A549 (cell line): ENCODE data around the gene LRCH1. TPM values are rescaled to one million over a fixed set of nuclear protein-coding genes. Genes with fewer than 3 reads are reported as not detected.

Experiments
- ATAC-seq, 2 experiments: fragments of 200-7000 bp in 1 of 2; fragments of >200 bp in 1 of 2; cut with Nextera tagmentation in 1 of 2; cut with Tn5 transposase in 1 of 2; 3 replicates each; pipeline versions ENCODE4 v1.8.0 to v1.9.1; 2018 to 2020; ENCODE audit warnings: mild to moderate bottlenecking in 1 of 2, moderate library complexity in 1 of 2
- CTCF ChIA-PET: fragments of 300-600 bp; sonication (Branson Sonifier 250); formaldehyde crosslinking; extraction: SDS; loops from one replicate; lab custom pipeline; 2021; ENCODE audit warnings: antibody characterized with exemption, inconsistent platforms; lab: Yijun Ruan, JAX
- POLR2A ChIA-PET: fragments of 350-600 bp; formaldehyde crosslinking; extraction: SDS; loops from one replicate; lab custom pipeline; 2021; ENCODE audit warnings: antibody characterized with exemption, inconsistent platforms; lab: Yijun Ruan, JAX
- DNase-seq, 2 experiments: peaks; one replicate each; pipeline versions ENCODE4 v3.0.0 to v3.0.0-alpha.2; 2011 to 2016; ENCODE audit warnings: low read depth in 1 of 2, low spot score in 1 of 2
- FAIRE-seq: peaks from 2 replicates; lab custom pipeline; 2011; peaks lifted over from hg19 to GRCh38; lab: Jason Lieb, UNC
- H3K27ac ChIP-seq, 2 experiments: fragments of >200 bp; sonication (Bioruptor Twin); formaldehyde crosslinking; 3 replicates each; pipeline ENCODE4 v1.5.1; 2016 to 2017
- H3K4me1 ChIP-seq: fragments of >200 bp; sonication (Bioruptor Twin); formaldehyde crosslinking; 3 replicates; pipeline ENCODE4 v1.6.1; 2016
- H3K4me2 ChIP-seq: fragments of >200 bp; sonication (Bioruptor Twin); formaldehyde crosslinking; 3 replicates; pipeline ENCODE4 v1.6.1; 2016
- H3K4me3 ChIP-seq: fragments of >200 bp; sonication (Bioruptor Twin); formaldehyde crosslinking; 3 replicates; pipeline ENCODE4 v1.5.1; 2016
- H3K9me3 ChIP-seq: fragments of >200 bp; sonication (Bioruptor Twin); formaldehyde crosslinking; 3 replicates; pipeline ENCODE4 v1.6.1; 2016
- ATOH8 ChIP-seq: fragments of 250-450 bp; sonication (Bioruptor Pico); IDR thresholded peaks from 2 replicates; pipeline ENCODE4 v1.5.0; 2020; ENCODE audit warnings: low read depth, mild to moderate bottlenecking, moderate library complexity
- BHLHE40 ChIP-seq: IDR thresholded peaks from 2 replicates; pipeline ENCODE4 v1.6.1; 2012; ENCODE audit warnings: low read depth, low read length, inconsistent platforms
- CBX2 ChIP-seq: fragments of 200-600 bp; sonication (generic); IDR thresholded peaks from 2 replicates; pipeline ENCODE4 v1.6.1; 2016; ENCODE audit warnings: low read depth, mild to moderate bottlenecking, borderline replicate concordance
- CBX8 ChIP-seq: fragments of 200-600 bp; sonication (generic); IDR thresholded peaks from 2 replicates; pipeline ENCODE4 v1.6.1; 2016
- CEBPB ChIP-seq, 2 experiments: fragments of >200 bp in 1 of 2; sonication (Bioruptor Twin) in 1 of 2; formaldehyde crosslinking in 1 of 2; IDR thresholded peaks; 2 replicates each; pipeline ENCODE4 v1.6.1; 2012 to 2016
- CHD2 ChIP-seq: fragments of 150-350 bp; IDR thresholded peaks from 2 replicates; pipeline ENCODE4 v1.6.1; 2014; ENCODE audit warnings: low read length; ENCODE audit not compliant: partially characterized antibody
- CHD4 ChIP-seq: fragments of 200-600 bp; sonication (generic); IDR thresholded peaks from 2 replicates; pipeline ENCODE4 v1.6.1; 2016; ENCODE audit warnings: antibody characterized with exemption, mild to moderate bottlenecking, borderline replicate concordance
- EHF ChIP-seq: fragments of 250-450 bp; sonication (Bioruptor Pico); IDR thresholded peaks from 2 replicates; pipeline ENCODE4 v1.5.0; 2020; ENCODE audit warnings: mild to moderate bottlenecking
- EHMT2 ChIP-seq: fragments of 200-600 bp; sonication (generic); IDR thresholded peaks from 2 replicates; pipeline ENCODE4 v1.6.1; 2016; ENCODE audit warnings: antibody characterized with exemption, low read depth, mild to moderate bottlenecking, moderate library complexity
- EP300 ChIP-seq, 2 experiments: fragments of >200 bp; sonication (Bioruptor Twin); formaldehyde crosslinking; IDR thresholded peaks; 2 replicates in 1 of 2; 3 replicates in 1 of 2; pipeline ENCODE4 v1.6.1; 2016 to 2017
- FOSB ChIP-seq: fragments of 250-450 bp; sonication (Bioruptor Pico); IDR thresholded peaks from 2 replicates; pipeline ENCODE4 v1.5.0; 2020; ENCODE audit warnings: mild to moderate bottlenecking, moderate library complexity
- FOSL2 ChIP-seq, 2 experiments: fragments of 450-650 bp in 1 of 2; fragments of >200 bp in 1 of 2; sonication (Bioruptor Twin) in 1 of 2; formaldehyde crosslinking; IDR thresholded peaks; 2 replicates each; pipeline versions ENCODE4 v1.5.0 to v1.6.1; 2016 to 2020; ENCODE audit warnings: mild to moderate bottlenecking in 1 of 2, moderate library complexity in 1 of 2
- GATA3 ChIP-seq: IDR thresholded peaks from 2 replicates; pipeline ENCODE4 v1.6.1; 2012; ENCODE audit warnings: borderline replicate concordance
- HEYL ChIP-seq: fragments of 250-450 bp; sonication (Bioruptor Pico); IDR thresholded peaks from 2 replicates; pipeline ENCODE4 v1.8.0; 2021; ENCODE audit warnings: mild to moderate bottlenecking, moderate library complexity
- HOXB13 ChIP-seq: fragments of 250-450 bp; sonication (Bioruptor Pico); IDR thresholded peaks from 2 replicates; pipeline ENCODE4 v1.5.0; 2020; ENCODE audit warnings: low read depth, mild to moderate bottlenecking, moderate library complexity
- HOXB5 ChIP-seq: fragments of 250-450 bp; sonication (Bioruptor Pico); IDR thresholded peaks from 2 replicates; pipeline ENCODE4 v1.5.0; 2020; ENCODE audit warnings: mild to moderate bottlenecking, moderate library complexity
- KDM1A ChIP-seq: fragments of 200-600 bp; sonication (generic); IDR thresholded peaks from 2 replicates; pipeline ENCODE4 v1.6.1; 2016; ENCODE audit warnings: low read depth, mild to moderate bottlenecking
- POLR2A ChIP-seq: IDR thresholded peaks from 2 replicates; pipeline ENCODE4 v1.6.1; 2012; ENCODE audit warnings: mild to moderate bottlenecking, low read length
- RARB ChIP-seq: fragments of 250-450 bp; sonication (Bioruptor Pico); IDR thresholded peaks from 2 replicates; pipeline ENCODE4 v1.8.0; 2021; ENCODE audit warnings: mild to moderate bottlenecking, moderate library complexity
- REST ChIP-seq: fragments of 200-600 bp; sonication (generic); IDR thresholded peaks from 2 replicates; pipeline ENCODE4 v1.6.1; 2016; ENCODE audit warnings: antibody characterized with exemption, mild to moderate bottlenecking, moderate library complexity
- RFX5 ChIP-seq: fragments of 450-650 bp; IDR thresholded peaks from 2 replicates; pipeline ENCODE4 v1.7.1; 2014; ENCODE audit warnings: antibody characterized with exemption, mild to moderate bottlenecking, moderate library complexity
- SMC3 ChIP-seq: fragments of >200 bp; sonication (Bioruptor Twin); formaldehyde crosslinking; IDR thresholded peaks from 3 replicates; pipeline ENCODE4 v1.6.1; 2018; ENCODE audit warnings: inconsistent platforms
- ZFP36 ChIP-seq: fragments of 450-650 bp; IDR thresholded peaks from 2 replicates; pipeline ENCODE4 v1.6.1; 2014; ENCODE audit warnings: borderline replicate concordance; ENCODE audit not compliant: partially characterized antibody
- ZSCAN20 ChIP-seq: fragments of 250-450 bp; sonication (Bioruptor Pico); IDR thresholded peaks from 2 replicates; pipeline ENCODE4 v1.8.0; 2022; ENCODE audit warnings: mild to moderate bottlenecking, moderate library complexity
- WGBS: methylation state at CpG from one replicate; pipeline ENCODE4 v1.1.6; 2017; ENCODE audit errors: missing lambda C conversion rate; 5-methylcytosine and 5-hydroxymethylcytosine counted together
- polyA plus RNA-seq, 4 experiments: library from polyadenylated mRNA; depleted of rRNA in 3 of 4; stranded (reverse); fragments of >200 nt; fragmentation: RNase III in 1 of 4; extraction: RNeasy Plus Mini Kit Qiagen cat#74134 plus additional on column Dnase treatment in 1 of 4; gene quantifications; 2 replicates in 3 of 4; 3 replicates in 1 of 4; pipeline ENCODE4 v1.2.3, GENCODE V29; 2011 to 2017
- TF ChIP-seq, protein P1 (sequence below): fragments of >200 bp; sonication (Bioruptor Twin); formaldehyde crosslinking; IDR thresholded peaks from 3 replicates; pipeline ENCODE4 v1.6.1; 2016
- TF ChIP-seq, protein P2 (sequence below): fragments of 250-450 bp; sonication (Bioruptor Pico); IDR thresholded peaks from 2 replicates; pipeline ENCODE4 v1.5.0; 2021; ENCODE audit warnings: mild to moderate bottlenecking, moderate library complexity, borderline replicate concordance

Gene LRCH1
- polyA plus RNA-seq, 2 of the 4 experiments (the other 2 are of a cell fraction): 8.5 to 16.4 TPM

- no peak for TF ChIP-seq EHMT2
- no peak for TF ChIP-seq SMC3
- no peak for TF ChIP-seq CEBPB (IDR thresholded peaks at IDR 0.05)
- TF ChIP-seq HOXB5: no peak
- no peak for TF ChIP-seq HEYL
- no peak for TF ChIP-seq HOXB13 (CRISPR knock-in tag)
- TF ChIP-seq EP300 (IDR thresholded peaks at IDR 0.05): no peak
- ATAC-seq (peak in 1 of 2 experiments; percentile 63; a peak in 3 of 6 replicates), DNase-seq (no peak), FAIRE-seq (no peak)
- peaks cover 50% of the 10 kb centered on the region for H3K4me1 ChIP-seq
- peak overlapping the region in 1 of 2 experiments; percentile 66; a peak in 3 of 6 replicates for H3K27ac ChIP-seq
- ChIA-PET POLR2A (no interaction called here), CTCF (interaction anchor here (1.2 to 1.3 kb wide), 2 partner anchors 23 to 89 kb away, joined by 3 to 4 read pairs; no protein-coding TSS in a partner anchor)
- peak overlapping the region; percentile 23 for H3K4me2 ChIP-seq
- H3K4me3 ChIP-seq: no peak overlapping the region
- no peaks in the 10 kb centered on the region for H3K9me3 ChIP-seq
- WGBS: 73% methylated on average over 4 of the region's 4 CpGs
Measured at GRCh38 chr13:46640843-46641242, 87.9 kb downstream of the LRCH1 start.

DNA sequence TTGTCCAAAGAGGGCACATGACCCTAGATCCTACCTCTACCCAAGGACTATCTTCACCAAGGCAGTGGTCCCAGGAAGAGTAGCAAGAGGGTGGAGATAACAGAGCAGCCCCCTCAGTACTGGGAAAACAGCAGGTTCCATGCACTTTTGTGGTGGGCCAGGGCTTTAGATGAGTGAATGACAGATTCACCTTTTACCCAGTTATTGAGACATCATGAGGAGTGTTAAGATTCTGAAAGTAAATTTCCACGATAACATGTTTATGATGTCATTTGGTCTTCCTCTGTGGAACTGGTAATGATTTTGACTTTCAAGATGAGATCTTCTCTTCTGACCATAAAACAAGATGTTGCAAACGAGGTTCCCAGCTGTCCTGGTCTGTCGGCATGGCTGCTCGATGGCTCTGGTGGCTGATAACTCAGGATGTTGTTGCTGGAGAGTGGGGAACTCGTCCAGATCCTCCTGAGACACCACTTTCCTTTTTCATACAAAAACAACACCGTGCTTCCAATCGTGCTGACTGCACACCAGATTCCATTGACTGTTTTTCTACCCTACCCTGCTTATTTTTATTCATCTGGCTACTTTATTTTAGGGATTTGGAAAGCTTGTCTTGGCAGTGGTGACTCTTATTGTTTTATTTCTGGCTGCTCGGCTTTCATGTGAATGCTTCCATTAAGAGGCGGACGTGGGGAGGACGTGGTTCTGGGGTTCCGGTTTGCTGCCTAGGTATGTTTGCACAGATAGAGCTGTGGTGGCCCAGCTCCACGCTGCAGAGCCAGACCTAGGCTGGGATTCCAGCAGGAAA is 88.5 kb downstream of the LRCH1 start:
- H3K4me3 ChIP-seq: no peak overlapping the region
- peak overlapping the region; percentile 23 for H3K4me2 ChIP-seq
- POLR2A ChIA-PET: no interaction called here
- peaks cover 50% of the 10 kb centered on the region for H3K4me1 ChIP-seq
- CTCF ChIA-PET: interaction anchor here (2.1 kb wide), 1 partner anchor 39 kb away, joined by 7 read pairs; no protein-coding TSS in a partner anchor
- H3K9me3 ChIP-seq: no peaks in the 10 kb centered on the region
- FAIRE-seq: no peak
- peak overlapping the region in 1 of 2 experiments; percentile 66; a peak in 2 of 6 replicates for H3K27ac ChIP-seq
- ATAC-seq: no peak
- WGBS: 84% methylated on average over 13 of the region's 13 CpGs
- no peak for DNase-seq
- no peak for TF ChIP-seq FOSB (CRISPR knock-in tag)
- TF ChIP-seq SMC3: no peak
- TF ChIP-seq REST: no peak
- TF ChIP-seq HOXB13 (CRISPR knock-in tag): no peak
- no peak for TF ChIP-seq ATOH8 (CRISPR knock-in tag)
- TF ChIP-seq RFX5: no peak
- TF ChIP-seq CBX8: no peak
- no peak for TF ChIP-seq CHD2
- no peak for TF ChIP-seq HOXB5
- no peak for TF ChIP-seq GATA3
- TF ChIP-seq KDM1A: no peak
- no peak for TF ChIP-seq ZSCAN20
- no peak for TF ChIP-seq RARB (CRISPR knock-in tag)
- no peak for TF ChIP-seq ZFP36
- no peak for TF ChIP-seq CEBPB (IDR thresholded peaks at IDR 0.05)

DNA sequence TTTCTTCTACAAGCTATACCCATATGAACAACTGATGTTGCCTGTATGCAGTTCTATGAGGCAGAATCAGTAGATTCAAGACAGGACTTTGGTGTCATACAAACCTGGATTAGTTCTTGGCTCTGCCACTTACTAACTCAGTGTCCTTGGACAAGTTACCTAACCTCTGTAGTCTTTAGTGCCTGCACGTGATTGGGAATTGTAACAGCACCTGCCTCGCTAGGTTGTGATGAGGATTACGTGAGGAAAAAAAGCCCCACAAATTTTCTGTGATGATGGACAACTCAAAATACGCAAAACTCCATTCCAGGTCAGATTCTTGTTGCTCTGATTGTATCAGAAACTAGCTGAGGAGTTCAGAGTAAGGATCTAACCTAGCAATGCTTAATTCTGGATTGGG is 89.3 kb downstream of the LRCH1 start:
- no peak overlapping the region for H3K27ac ChIP-seq
- POLR2A ChIA-PET: interaction anchor here (0.5 kb wide), 1 partner anchor 9 kb away, joined by 3 read pairs; no protein-coding TSS in a partner anchor
- no peak for FAIRE-seq
- ATAC-seq: no peak
- no peaks in the 10 kb centered on the region for H3K9me3 ChIP-seq
- CTCF ChIA-PET: interaction anchor here (1.0 to 2.1 kb wide), 2 partner anchors 40 to 90 kb away, joined by 3 to 7 read pairs; no protein-coding TSS in a partner anchor
- H3K4me3 ChIP-seq: no peak overlapping the region
- DNase-seq: no peak
- H3K4me1 ChIP-seq: peaks cover 50% of the 10 kb centered on the region
- 94% methylated on average over 4 of the region's 4 CpGs for WGBS
- no peak overlapping the region for H3K4me2 ChIP-seq
- TF ChIP-seq, protein P1, sequence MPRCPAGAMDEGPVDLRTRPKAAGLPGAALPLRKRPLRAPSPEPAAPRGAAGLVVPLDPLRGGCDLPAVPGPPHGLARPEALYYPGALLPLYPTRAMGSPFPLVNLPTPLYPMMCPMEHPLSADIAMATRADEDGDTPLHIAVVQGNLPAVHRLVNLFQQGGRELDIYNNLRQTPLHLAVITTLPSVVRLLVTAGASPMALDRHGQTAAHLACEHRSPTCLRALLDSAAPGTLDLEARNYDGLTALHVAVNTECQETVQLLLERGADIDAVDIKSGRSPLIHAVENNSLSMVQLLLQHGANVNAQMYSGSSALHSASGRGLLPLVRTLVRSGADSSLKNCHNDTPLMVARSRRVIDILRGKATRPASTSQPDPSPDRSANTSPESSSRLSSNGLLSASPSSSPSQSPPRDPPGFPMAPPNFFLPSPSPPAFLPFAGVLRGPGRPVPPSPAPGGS: no peak
- TF ChIP-seq EHF (CRISPR knock-in tag): no peak
- TF ChIP-seq CBX2: no peak
- no peak for TF ChIP-seq KDM1A
- TF ChIP-seq FOSL2 (IDR thresholded peaks at IDR 0.05): no peak
- no peak for TF ChIP-seq FOSL2 (CRISPR knock-in tag; IDR thresholded peaks at IDR 0.05)
- TF ChIP-seq EP300 (IDR thresholded peaks at IDR 0.05): no peak
- TF ChIP-seq CHD4: no peak
- TF ChIP-seq, protein P2, sequence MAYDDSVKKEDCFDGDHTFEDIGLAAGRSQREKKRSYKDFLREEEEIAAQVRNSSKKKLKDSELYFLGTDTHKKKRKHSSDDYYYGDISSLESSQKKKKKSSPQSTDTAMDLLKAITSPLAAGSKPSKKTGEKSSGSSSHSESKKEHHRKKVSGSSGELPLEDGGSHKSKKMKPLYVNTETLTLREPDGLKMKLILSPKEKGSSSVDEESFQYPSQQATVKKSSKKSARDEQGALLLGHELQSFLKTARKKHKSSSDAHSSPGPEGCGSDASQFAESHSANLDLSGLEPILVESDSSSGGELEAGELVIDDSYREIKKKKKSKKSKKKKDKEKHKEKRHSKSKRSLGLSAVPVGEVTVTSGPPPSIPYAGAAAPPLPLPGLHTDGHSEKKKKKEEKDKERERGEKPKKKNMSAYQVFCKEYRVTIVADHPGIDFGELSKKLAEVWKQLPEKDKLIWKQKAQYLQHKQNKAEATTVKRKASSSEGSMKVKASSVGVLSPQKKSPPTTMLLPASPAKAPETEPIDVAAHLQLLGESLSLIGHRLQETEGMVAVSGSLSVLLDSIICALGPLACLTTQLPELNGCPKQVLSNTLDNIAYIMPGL (CRISPR knock-in tag): no peak
- TF ChIP-seq CBX8: no peak
- no peak for TF ChIP-seq RARB (CRISPR knock-in tag)
- TF ChIP-seq POLR2A: no peak
- TF ChIP-seq BHLHE40: no peak
